Central memory CD8-positive, alpha-beta T cell (primary cell): ENCODE results near the gene MYRFL.

Source experiments
- ATAC-seq: fragments of 150-1000 bp; cut with Tn5 transposase; replicated peaks from 2 replicates; pipeline ENCODE4 v1.10.0; 2022; ENCODE audit warnings: mild to moderate bottlenecking, moderate FRiP score, moderate number of reproducible peaks; ENCODE audit not compliant: poor library complexity, severe bottlenecking; ENCODE audit errors: extremely low read depth
- DNase-seq, 2 donors: peaks; one replicate each; pipeline ENCODE4 v3.0.0; 2021; ENCODE audit warnings: low spot score in 2 of 2
- H3K27ac Mint-ChIP-seq: one replicate; pipeline ENCODE4 v1.8.0; 2022; ENCODE audit warnings: low read depth, mild to moderate bottlenecking, moderate library complexity, mixed read lengths
- H3K27me3 Mint-ChIP-seq: one replicate; pipeline ENCODE4 v1.8.0; 2022; ENCODE audit warnings: mixed read lengths
- H3K36me3 Mint-ChIP-seq: one replicate; pipeline ENCODE4 v1.8.0; 2022; ENCODE audit warnings: mild to moderate bottlenecking, moderate library complexity, mixed read lengths; ENCODE audit not compliant: insufficient read depth
- H3K4me1 Mint-ChIP-seq: one replicate; pipeline ENCODE4 v1.8.0; 2022; ENCODE audit warnings: mixed read lengths
- H3K4me3 Mint-ChIP-seq: one replicate; pipeline ENCODE4 v1.8.0; 2022; ENCODE audit warnings: mild to moderate bottlenecking, moderate library complexity, mixed read lengths
- H3K9me3 Mint-ChIP-seq: one replicate; pipeline ENCODE4 v1.8.0; 2022; ENCODE audit warnings: mixed read lengths

The MYRFL gene

GRCh38 chr12:69828897-69829296 is 3.9 kb downstream of the MYRFL start:
- Mint-ChIP-seq H3K27me3 (peaks cover 64% of the 10 kb centered on the region), H3K27ac (no peak overlapping the region), H3K4me3 (no peak overlapping the region), H3K9me3 (no peaks in the 10 kb centered on the region), H3K4me1 (no peaks in the 10 kb centered on the region), H3K36me3 (no peaks in the 10 kb centered on the region)
- ATAC-seq (no peak), DNase-seq (no peak)

DNA sequence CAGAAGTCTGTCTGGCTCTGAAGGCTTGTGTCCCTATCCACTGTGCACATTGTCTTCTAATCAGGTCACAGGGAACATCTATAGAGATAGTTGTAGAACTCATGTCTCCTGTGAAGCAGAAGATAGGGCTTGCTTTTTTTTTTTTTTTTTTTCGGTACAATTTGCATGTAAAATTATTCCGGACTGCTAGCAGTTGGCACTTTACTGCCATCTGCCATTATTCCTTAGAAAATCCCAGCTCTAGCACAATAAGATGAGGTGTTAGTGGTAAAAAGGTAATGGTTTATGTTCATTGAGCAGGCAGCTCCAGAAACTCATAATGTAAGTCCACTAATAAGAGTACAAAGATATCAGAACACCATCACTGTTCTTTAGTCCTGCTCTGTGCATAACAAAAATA is 8.7 kb downstream of the MYRFL start:
- no peak overlapping the region for H3K4me3 Mint-ChIP-seq
- no peaks in the 10 kb centered on the region for H3K36me3 Mint-ChIP-seq
- no peaks in the 10 kb centered on the region for H3K9me3 Mint-ChIP-seq
- no peaks in the 10 kb centered on the region for H3K4me1 Mint-ChIP-seq
- no peak overlapping the region for H3K27ac Mint-ChIP-seq
- peaks cover 37% of the 10 kb centered on the region for H3K27me3 Mint-ChIP-seq
- DNase-seq (no peak), ATAC-seq (no peak)

GRCh38 chr12:69834147-69834546 is 9.1 kb downstream of the MYRFL start:
- Mint-ChIP-seq H3K36me3 (no peaks in the 10 kb centered on the region), H3K27me3 (peaks cover 33% of the 10 kb centered on the region), H3K4me3 (no peak overlapping the region), H3K9me3 (no peaks in the 10 kb centered on the region), H3K27ac (no peak overlapping the region), H3K4me1 (no peaks in the 10 kb centered on the region)
- DNase-seq (no peak), ATAC-seq (no peak)

DNA sequence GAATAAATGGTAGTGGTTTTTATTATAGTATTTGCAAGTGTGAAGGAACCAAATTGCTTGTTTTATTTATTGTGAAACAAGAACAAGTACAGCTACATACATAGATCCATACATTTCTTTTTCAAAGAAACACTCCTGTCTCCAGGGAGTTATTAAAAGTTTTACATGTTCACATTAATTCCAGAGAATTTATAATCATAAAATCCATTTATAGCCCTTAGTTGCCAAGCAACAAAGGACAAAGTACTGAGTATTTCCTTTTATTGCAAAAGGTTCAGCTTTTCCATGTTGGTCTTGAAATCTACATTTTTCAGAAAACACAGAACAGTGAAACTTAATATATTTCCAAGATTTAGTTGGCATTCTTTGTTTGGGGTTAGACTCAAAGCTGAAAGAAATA is 9.5 kb downstream of the MYRFL start:
- ATAC-seq (no peak), DNase-seq (no peak)
- Mint-ChIP-seq H3K9me3 (no peaks in the 10 kb centered on the region), H3K4me1 (no peaks in the 10 kb centered on the region), H3K27me3 (peaks cover 28% of the 10 kb centered on the region), H3K27ac (no peak overlapping the region), H3K4me3 (no peak overlapping the region), H3K36me3 (no peaks in the 10 kb centered on the region)

DNA sequence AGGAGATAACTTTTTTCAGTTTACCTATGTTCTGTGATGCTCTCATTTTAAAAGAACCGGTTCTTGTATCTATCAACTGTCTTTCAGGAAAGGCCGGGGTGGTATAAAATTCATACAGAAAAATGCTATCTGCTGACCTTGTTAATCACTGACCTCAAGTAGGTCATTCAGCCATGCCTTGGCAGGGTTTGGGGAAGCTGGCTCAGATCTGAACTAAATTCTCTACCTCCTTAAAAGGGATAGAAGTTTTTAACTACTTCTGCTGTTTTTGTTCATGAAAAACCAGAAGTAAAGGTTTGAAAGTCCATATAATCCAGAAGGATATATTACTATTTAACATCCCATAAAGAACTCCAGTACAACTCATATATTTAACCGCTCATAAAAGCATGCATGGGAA is 10.1 kb downstream of the MYRFL start:
- DNase-seq (no peak), ATAC-seq (no peak)
- Mint-ChIP-seq H3K27ac (no peak overlapping the region), H3K4me1 (no peaks in the 10 kb centered on the region), H3K9me3 (no peaks in the 10 kb centered on the region), H3K4me3 (no peak overlapping the region), H3K27me3 (peaks cover 27% of the 10 kb centered on the region), H3K36me3 (no peaks in the 10 kb centered on the region)

DNA sequence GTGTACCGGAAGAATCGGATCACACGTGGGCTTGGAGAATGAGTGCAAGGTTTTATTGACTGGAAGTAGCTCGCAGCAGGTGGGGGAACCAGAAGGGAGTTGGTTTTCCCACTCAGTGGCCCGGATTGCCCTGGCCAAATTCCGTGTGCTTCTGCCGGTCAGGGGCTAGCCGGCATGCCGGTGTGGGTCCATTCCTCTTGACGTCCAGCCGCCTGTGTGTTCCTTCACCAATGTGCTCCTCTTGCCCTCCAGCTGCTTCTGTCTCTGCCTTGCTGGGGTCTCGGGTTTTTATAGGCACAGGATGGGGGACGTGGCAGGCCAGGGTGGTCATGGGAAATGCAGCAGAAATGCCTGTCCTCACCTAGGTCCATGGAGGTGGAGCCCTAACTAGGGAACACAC is 11.0 kb downstream of the MYRFL start:
- Mint-ChIP-seq H3K4me3 (no peak overlapping the region), H3K4me1 (no peaks in the 10 kb centered on the region), H3K36me3 (peaks cover 2% of the 10 kb centered on the region), H3K9me3 (no peaks in the 10 kb centered on the region), H3K27ac (no peak overlapping the region), H3K27me3 (peaks cover 36% of the 10 kb centered on the region)
- no peak for ATAC-seq
- DNase-seq = no peak

- Mint-ChIP-seq H3K27ac (no peak overlapping the region), H3K4me3 (no peak overlapping the region)
Observed at GRCh38 chr12:69837191-69837590, 12.2 kb downstream of the MYRFL start.

DNA sequence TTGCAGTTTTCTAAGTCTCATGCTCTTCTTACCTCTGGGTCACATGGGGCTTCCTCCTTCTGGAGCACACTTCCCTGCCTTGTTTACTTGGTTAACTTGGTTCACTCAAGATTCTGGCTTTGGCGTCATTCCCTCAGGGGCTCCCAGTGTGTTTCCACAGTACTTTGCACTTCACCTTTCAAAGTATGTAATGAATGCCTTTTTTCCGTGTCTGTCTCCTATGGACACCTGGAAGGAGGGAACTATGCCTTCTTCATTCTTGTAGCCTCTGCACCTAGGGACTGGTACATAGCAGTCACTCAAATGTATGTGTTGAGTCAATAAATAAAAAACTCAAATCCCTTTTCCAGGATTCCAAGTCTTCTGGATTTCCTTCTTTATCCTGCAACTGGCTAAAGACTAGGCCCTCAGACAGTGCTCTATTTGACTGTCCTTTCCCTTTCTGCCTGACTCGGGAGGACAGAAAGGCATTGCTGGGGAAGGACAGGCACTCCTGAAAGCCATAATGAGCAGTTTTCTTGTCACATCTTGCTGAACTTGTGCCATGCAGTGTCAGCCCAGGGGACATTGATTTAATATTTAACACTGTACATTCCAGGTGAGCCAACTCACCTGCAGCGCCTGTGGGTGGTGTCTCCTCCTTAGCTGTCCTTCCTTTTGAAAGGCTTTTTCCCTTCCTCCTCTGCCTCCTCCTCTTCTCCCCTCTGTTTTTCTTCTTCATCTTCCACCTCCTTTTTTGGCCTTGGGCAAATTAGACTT is 12.8 kb downstream of the MYRFL start:
- DNase-seq = no peak
- H3K4me3 Mint-ChIP-seq = no peak overlapping the region
- H3K27me3 Mint-ChIP-seq = peaks cover 30% of the 10 kb centered on the region
- H3K9me3 Mint-ChIP-seq = no peaks in the 10 kb centered on the region
- H3K4me1 Mint-ChIP-seq = no peaks in the 10 kb centered on the region
- no peak overlapping the region for H3K27ac Mint-ChIP-seq
- ATAC-seq = no peak
- H3K36me3 Mint-ChIP-seq = peaks cover 2% of the 10 kb centered on the region

More at GRCh38 chr12:69837191-69837590, 12.2 kb downstream of the MYRFL start:
- no peak for ATAC-seq
- Mint-ChIP-seq H3K36me3 (peaks cover 2% of the 10 kb centered on the region), H3K9me3 (no peaks in the 10 kb centered on the region), H3K4me1 (no peaks in the 10 kb centered on the region), H3K27me3 (peaks cover 34% of the 10 kb centered on the region)
- DNase-seq = no peak

DNA sequence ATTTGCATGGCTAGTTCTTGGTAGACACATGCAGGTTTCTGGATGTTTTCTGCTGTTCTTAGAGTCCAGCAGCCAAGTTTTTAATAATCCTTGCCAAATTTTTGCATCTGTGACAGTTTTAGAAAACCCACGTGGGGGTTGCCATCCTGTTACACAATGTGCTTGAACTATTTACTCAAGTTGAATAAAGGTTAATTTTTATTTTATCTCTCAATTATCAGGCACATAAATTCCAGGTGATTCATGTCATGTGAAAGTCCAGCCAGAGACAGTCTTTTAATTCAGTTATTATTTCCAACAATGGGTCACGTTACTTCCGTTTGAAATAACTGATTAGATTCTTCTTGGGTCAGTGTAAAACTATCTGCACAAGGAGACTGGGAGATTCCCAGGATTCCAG is 15.7 kb downstream of the MYRFL start:
- H3K9me3 Mint-ChIP-seq = no peaks in the 10 kb centered on the region
- no peak overlapping the region for H3K27ac Mint-ChIP-seq
- H3K36me3 Mint-ChIP-seq = peaks cover 2% of the 10 kb centered on the region
- H3K4me1 Mint-ChIP-seq = no peaks in the 10 kb centered on the region
- H3K4me3 Mint-ChIP-seq = no peak overlapping the region
- no peak for DNase-seq
- peaks cover 40% of the 10 kb centered on the region for H3K27me3 Mint-ChIP-seq
- no peak for ATAC-seq

GRCh38 chr12:69843608-69844007 is 18.6 kb downstream of the MYRFL start:
- H3K27ac Mint-ChIP-seq = no peak overlapping the region
- DNase-seq = no peak
- no peak for ATAC-seq
- peaks cover 2% of the 10 kb centered on the region for H3K36me3 Mint-ChIP-seq
- H3K9me3 Mint-ChIP-seq = no peaks in the 10 kb centered on the region
- no peak overlapping the region for H3K4me3 Mint-ChIP-seq
- H3K27me3 Mint-ChIP-seq = peaks cover 40% of the 10 kb centered on the region
- H3K4me1 Mint-ChIP-seq = no peaks in the 10 kb centered on the region

- ATAC-seq = no peak
- peaks cover 2% of the 10 kb centered on the region for H3K36me3 Mint-ChIP-seq
- no peak overlapping the region for H3K27ac Mint-ChIP-seq
- H3K27me3 Mint-ChIP-seq = peaks cover 40% of the 10 kb centered on the region
- no peaks in the 10 kb centered on the region for H3K4me1 Mint-ChIP-seq
- DNase-seq = no peak
- H3K4me3 Mint-ChIP-seq = no peak overlapping the region
- no peaks in the 10 kb centered on the region for H3K9me3 Mint-ChIP-seq
Observed at GRCh38 chr12:69844416-69844815, 19.4 kb downstream of the MYRFL start.

- no peaks in the 10 kb centered on the region for H3K4me1 Mint-ChIP-seq
- no peak overlapping the region for H3K27ac Mint-ChIP-seq
- H3K36me3 Mint-ChIP-seq = peaks cover 2% of the 10 kb centered on the region
- H3K27me3 Mint-ChIP-seq = peaks cover 43% of the 10 kb centered on the region
- no peaks in the 10 kb centered on the region for H3K9me3 Mint-ChIP-seq
- DNase-seq = no peak
- H3K4me3 Mint-ChIP-seq = no peak overlapping the region
- ATAC-seq = no peak
Observed at GRCh38 chr12:69844836-69845235, 19.8 kb downstream of the MYRFL start.

GRCh38 chr12:69846976-69847375 is 21.9 kb downstream of the MYRFL start:
- Mint-ChIP-seq H3K27me3 (peaks cover 36% of the 10 kb centered on the region), H3K4me3 (no peak overlapping the region), H3K4me1 (no peaks in the 10 kb centered on the region), H3K36me3 (no peaks in the 10 kb centered on the region), H3K9me3 (no peaks in the 10 kb centered on the region), H3K27ac (no peak overlapping the region)
- DNase-seq (no peak), ATAC-seq (no peak)
